Stimulated activated CD8-positive, alpha-beta memory T cell treated with anti-CD3 and anti-CD28 coated beads, Interleukin-7, amount 100 ng/mL, for 4 hours (primary cell): ENCODE measurements around the gene IL26.

Experiments
- DNase-seq, 2 donors: peaks; one replicate each; pipeline ENCODE4 v3.0.0-alpha.2; 2020; ENCODE audit warnings: low read depth in 2 of 2

Gene IL26, protein sequence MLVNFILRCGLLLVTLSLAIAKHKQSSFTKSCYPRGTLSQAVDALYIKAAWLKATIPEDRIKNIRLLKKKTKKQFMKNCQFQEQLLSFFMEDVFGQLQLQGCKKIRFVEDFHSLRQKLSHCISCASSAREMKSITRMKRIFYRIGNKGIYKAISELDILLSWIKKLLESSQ

DNA sequence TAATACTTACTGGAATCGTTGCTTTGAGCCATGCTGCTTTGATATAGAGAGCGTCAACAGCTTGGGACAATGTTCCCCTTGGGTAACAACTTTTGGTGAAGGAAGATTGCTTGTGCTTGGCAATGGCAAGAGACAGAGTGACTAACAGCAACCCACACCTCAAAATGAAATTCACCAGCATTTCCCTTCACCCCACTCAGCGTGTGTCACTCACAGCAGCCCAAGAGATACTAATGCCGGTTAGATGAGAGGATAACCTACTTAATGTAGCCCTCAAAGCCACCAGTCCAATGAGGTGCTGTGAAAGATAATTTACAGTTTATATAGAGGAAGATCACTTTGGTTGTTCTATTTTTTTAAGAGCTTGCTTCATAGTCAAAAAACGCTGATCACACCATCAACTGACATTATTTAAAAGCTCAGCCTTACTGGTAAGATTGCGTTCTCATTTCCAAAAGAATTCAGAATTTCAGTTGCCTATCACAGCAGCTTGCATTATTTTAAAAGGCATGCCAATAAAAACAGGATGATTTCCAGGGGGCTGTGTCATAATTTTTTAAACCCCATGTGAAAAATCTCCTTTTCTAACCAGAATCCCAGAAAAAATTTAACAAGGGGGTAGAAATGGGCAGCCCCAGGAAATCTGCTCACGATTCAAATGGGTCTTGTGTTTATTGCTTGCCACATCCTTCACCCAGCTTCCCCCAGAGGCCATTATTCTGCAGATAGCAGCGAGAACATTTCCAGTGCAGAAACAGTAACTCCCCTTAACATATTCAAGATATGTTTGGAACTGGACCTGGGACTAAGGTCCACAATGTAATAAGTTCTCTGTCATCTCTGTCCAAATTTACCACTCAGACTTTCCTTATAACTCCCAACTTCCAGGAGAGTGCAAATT lies at the start of gene IL26:
IL26 (minus strand) TSS at position 235 of the 901 bp plus-strand sequence; CDS start at position 181, 54 bp downstream.
- DNase-seq: no peak

DNA sequence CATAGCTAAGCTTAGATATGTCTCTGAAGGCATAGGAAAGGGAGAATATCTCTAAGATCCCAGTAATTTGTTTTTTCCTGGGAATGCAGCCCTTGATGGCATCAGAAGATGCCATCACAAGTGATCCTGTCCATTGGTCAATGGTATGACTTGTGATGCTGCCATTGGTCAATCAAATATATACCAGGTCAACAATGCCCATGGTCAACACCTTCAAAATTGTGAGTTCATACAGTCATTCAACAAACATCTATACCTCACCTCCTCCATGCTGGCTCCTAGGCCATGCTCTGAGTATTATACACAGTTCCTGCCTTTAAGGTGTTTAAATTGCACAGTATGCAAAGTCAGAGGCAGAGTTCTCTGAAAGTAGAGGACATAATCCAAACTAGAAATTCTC lies 47.1 kb upstream of the IL26 start:
- DNase-seq: no peak

DNA sequence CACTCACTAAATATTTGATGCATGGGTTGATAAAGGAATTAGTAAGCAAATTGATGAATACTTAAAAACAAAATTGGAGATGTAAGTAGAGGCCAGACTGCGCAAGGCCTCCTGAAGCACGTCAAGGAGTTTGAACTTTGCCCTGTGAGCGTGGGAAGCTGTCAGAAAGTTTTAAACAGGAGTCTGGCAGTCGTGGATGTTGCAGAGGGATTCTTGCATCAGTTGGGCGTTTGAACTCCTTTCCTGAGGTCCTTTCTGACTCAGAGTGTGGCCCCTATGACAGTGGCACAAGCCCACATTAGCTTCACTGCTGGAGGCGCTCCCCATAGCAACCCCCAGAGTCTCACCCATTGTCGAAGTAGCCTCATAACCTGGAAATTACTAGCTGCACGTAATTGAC lies 45.7 kb upstream of the IL26 start:
- no peak for DNase-seq

DNA sequence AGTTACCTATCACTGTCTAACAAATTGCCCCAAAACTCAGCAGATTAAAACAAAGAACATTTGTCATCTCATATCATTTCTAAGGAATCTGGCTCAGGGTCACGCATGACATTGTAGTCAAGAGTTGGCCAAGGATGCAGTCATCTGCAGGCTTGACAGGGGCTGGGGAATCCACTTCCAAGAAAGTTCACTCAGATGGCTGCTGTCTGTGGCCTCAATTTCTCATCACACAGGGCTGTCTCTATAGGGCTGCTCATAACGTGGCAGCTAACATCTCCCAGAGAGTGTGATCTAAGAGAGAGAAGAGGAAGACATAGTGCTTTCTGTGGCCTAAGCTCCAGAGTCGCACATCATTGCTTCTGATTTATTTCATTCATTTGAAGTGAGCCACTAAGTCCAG lies 44.7 kb upstream of the IL26 start:
- DNase-seq: no peak

DNA sequence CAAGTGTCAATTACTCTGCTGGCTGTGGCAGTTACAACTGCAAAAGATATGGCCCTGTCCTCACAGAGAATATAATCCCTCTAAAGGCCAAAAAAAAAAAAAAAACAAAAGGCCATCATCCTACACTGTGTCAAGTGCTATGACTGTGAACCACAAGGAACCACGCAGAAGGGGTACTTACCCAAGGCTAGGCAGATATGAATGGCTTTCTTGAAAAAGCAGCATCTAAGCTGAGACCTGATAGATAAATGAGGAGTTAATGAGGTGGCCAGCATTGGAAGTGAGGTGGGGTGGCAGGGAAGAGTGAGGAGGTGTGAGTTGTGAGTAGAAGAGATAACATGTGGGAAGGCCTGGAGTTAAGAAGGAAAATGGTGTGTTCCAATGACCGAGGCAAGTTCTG lies 44.2 kb upstream of the IL26 start:
- no peak for DNase-seq

DNA sequence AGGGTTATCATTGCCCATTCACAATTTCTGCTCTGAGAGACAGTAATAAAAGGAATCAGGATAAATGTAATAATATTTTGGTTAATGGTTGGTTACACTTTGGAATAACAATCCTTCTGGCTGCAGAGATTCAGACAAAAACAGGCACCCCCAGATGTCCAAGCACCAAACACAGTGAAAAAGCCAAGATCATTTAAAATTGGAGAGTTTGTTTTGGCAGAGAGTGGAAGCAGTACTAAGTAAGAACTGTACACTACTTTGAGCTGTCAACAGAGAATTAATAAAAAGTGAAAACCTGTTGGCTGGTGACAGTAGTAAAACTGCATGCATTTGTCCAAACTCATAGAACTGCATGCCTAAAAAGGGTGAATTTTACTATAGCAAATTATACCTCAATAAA lies 43.4 kb upstream of the IL26 start:
- no peak for DNase-seq

DNA sequence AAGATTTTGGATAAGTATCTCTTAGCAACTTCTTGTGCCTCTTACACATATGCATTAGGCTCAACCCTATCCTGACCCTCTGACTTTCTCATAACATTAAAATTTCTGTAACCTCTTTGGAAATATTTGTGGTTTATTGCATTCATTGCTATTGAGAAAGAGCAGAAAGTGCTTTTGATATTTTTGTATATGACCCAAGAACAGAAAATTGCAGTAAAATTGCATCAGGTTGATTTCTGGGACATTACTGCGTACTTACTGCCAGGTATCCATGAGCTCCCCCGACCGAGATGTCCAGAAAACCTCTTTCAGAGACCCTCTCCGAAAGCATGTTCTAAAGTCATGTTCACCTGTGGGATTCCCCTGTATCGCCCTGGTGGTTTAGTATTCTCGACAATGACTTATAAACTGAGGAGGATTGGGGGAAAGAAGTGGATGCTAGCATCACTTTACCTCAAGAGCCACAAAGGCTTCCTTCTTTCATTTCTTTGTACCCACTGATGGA lies 42.3 kb upstream of the IL26 start:
- no peak for DNase-seq

DNA sequence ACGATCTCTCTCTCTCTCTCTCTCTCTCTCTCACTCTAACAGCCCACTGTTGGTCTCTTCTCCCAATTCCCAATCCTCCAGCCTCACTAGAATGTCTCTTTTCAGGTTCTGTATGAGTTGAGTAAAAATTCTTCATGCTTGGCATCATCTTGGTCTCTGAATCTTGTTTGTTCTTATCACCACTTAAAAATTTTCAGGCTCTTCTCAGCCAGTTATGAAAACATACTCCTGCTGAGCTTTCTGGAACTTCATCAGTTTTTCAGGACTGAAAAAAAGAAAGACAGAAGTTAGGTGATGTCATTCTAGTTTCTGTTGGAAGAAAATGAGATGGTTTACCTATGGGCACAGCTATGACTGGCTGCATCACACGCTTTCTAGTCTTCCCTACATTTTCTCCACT lies 39.2 kb upstream of the IL26 start:
- DNase-seq: no peak

DNA sequence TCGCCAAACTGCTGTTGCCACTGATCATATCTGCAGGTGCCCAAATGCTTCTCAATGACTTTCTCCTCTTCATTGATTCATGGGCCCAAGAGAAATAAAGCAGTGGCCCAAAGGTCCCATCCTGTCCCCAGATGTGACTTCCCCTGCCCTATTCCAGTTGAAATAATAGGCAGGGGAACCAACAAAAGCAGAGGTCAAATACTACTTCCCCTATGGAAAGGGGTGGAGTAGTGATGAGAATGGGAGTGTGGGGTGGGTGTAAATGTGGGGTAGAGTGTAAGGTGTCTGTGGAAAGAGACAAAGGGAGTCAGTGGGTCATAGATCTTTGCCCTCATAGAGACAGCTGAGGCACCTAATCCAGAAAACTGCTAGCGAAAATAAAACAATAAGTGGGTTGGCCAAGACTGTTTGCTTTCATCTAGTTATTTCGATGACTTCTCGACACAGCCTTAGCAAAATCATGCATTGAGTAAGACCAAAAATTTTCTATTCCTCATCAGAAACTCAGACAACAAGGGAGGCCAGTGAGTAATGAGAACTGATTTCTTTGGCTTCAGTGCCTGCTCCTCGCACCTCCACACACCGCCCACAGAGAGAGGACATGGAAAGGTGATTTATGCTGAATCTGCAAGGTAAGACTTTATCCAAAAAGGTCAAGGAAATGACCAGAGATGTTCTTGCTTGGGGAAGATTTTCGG lies 38.7 kb upstream of the IL26 start:
- no peak for DNase-seq

DNA sequence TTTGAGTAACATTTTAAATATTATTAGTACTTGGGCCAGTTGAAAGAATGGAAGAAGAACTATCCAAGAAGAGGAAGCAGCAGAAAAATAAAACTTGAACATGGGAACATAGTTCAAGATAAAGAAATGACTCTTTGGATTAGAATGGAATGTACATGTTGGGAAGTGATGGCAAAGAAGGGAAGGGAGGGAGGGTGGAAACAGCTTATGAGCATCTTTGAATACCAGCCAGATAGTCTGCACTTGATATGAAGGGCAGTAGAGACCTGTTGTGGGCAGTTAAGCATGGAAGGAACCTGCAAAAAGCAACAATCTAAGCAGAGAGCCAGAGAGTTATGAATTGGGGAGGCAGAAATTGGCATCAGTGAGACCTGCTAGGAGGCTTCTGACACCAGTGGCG lies 37.8 kb upstream of the IL26 start:
- DNase-seq: no peak

DNA sequence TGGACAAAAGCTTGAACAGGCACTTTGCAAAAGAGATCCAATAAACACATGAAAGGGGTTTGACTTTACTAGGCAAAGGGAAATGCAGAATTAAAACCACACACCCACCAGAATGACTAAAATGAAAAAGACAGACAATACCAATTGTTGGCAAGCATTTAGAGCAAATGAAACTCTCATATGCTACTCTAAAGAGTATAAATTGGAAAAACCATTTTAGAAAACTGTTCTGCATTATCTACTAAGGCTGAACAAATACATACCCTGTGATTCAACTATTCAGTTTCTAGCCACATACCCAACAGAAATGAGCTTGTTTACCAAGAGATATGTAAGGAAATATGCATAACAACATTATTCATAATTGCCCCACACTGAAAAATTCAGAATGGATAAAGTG lies 36.3 kb upstream of the IL26 start:
- no peak for DNase-seq

DNA sequence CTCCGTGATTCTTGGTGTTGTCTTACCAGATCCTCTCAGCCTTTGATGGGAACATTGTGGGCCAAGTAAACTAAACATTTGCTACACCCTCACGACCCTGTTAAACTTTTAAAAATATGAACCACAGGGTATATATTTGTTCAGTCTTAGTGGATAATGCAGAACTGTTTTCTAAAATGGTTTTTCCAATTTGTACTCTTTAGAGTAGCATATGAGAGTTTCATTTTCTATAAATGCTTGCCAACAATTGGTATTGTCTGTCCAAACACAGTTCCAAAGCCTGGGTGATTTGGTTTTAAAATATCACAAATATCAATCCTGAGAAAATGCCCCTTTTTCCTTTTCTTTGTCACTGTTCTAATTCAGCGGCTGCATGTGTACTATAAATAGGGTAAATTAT lies 34.5 kb upstream of the IL26 start:
- DNase-seq: no peak

DNA sequence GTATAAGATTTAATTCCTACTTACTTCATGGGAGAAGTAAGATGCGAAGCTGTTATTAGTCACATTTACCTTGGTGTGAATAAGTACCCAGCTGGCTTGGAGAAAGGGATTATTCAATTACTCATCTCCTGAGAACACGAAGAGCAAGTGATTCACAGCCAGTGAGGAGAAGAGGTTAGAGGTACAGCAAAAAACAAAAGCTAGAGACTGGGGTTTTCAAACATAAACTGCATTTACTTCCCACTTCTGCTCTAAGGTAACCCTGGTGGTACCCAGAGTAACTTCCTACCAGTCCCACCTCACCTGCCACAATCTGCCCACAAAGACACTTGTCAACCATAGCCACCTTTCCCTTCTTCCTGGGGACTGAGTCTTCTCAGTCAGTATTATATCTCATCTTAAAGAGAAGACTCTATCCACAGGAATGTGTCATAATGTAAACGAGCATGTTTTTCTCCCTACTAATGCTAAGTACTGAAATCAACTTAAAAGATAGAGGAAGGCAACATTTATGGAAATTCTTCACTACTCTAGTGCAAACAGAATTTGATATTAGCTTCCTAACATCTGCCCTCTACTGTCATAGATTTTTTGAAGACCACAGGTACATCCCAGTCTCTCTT lies 33.8 kb upstream of the IL26 start:
- DNase-seq: no peak

DNA sequence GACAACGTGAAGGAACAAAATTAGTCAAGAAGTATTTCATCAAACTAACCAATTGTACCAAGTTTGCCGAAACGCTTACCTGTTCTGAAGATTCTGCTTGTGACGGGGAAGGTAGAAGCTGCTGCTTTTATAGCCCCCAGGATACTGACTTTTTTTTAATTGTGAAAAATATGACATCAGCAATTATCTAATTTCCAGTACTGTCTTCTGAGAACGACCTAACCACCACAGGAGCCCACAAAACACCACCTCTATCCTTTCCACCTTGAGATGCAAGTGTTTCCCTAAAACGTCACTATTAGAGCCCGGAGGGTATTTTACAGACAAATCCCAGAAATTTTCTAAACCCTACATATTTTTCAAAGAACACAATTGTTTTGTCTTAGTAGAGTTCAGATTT lies 27.9 kb upstream of the IL26 start, which contains the start of gene IL22:
IL22 (minus strand) TSS at position 101 of the 400 bp plus-strand sequence. CDS start 156 bp downstream, outside the sequence.
- no peak for DNase-seq

DNA sequence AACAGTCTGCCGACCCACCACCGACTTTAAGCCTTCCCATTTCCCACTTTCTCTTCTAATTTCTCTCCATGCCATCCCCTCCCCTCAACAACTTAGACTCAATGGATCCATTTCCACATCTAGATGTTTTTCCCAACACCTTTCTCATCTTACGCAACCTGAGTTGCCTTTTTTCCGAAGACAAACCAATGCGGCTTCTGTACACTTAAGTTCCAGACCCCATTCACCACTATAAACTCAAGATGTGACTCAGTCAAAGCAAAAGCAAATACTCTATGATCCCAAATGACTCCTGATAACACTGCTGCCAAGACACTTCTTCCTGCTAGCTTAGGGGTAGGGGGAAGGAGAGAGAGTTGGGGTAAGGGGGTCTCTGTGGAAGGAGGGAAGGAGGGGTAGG lies 26.5 kb upstream of the IL26 start:
- DNase-seq: no peak

DNA sequence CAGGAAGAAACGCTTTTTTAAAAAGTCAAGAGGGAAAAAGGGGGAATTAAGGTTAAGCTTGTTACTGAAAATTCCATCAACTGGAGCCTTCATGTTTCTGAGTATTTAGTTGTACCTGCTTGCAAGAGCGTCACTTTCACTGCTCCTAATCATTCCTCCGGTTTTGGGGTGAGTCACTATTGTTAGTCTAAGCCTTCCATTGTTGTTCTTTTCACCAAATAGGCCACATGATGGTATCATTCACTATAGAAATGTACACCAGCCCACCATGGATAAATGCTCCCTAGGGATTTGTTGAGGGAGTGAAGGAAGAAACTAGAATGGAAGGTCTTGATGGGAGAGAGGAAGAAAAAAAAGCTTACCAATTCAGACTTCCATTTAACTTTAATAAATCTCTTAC lies 24.8 kb upstream of the IL26 start:
- DNase-seq: no peak

DNA sequence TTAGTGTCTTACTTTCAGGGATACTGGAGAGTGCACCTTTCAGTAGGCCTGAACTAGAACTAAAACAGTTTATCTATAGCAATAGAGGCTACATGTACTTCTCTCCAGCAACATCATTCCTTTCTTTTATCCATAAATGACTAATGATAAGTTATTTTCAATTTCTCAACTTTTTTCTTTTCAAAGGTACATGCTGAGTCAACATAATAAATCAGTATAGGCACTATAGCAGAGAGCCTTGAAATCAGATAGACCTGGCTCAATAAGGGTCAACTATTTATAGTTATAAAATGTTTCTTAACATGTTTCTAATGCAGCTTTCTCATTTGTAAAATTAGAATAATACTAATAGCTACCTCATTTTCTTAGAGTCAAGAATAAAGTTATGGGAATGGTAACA lies 22.2 kb upstream of the IL26 start:
- no peak for DNase-seq

DNA sequence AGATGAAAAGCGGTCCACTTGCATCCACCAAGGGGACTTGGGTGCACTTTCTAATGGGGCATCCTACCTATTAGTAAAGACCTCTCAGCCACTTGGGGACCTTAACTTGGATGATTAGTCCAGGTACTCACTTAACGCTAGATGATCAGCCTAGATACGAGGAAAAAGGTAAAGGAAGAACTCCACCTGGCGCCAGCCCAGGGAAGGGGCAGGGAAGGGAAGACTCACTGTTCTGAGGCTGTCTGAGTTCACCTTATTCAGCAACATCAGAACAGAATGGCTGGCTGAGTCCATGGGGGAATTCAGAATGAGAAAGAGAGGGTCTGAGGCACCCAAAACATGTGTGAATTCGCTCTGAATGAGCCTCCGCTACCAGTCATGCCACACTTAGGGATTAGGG lies 20.7 kb upstream of the IL26 start:
- no peak for DNase-seq

DNA sequence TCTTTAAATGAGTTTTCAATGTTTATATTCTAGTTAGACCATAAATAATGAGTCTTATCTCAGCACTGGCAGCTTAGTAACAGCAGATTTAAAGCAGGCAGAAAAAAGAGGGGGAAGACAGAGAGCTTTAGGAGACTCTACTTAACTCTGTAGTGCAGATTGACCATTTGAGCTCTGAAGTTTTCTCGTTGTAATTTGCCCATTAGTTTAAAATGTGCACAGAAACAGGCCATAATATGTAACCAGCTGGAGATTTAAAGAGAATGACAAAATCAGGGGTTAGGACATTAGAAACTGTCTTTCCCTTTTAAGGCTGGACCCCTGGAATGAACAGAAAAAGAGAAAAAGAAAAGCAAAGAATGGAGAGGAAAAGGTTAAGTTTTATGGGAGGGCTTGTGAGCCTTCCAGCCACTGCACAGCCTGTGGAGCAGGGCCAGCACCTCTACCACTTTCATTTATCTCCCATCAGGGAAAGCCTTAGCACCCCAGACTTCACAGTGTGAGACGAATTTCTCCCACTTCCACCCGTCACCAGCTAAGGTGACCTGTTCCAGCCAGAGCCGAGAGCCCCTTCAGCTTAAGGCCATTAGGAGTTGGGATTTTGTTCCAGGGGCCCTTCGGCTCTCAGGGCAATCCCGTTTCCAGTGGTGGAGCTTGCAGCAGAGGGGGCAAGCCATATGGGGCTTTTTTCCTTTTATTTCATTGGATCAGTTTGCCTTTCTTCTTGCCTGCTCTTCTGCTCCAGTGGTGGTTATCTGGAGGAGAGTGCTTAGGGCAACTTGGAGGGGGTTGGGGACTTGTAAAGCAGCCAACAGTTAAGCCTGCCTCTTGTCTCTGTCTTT lies 19.8 kb upstream of the IL26 start:
- DNase-seq: no peak

DNA sequence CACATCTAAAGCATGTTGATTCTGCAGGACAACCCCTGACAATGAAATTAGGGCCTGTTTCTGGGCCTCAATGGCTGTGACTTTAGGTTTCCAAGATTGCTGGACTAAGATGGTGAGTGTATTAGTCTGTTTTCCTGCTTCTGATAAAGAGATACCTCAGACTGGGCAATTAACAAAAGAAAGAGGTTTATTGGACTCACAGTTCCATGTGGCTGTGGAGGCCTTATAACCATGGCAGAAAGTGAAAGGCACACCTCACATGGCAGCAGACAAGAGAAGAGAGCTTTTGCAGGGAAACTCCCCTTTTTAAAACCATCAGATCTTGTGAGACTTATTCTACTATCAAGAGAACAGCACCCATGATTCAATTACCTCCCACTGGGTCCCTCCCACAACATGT lies 17.2 kb upstream of the IL26 start:
- no peak for DNase-seq

DNA sequence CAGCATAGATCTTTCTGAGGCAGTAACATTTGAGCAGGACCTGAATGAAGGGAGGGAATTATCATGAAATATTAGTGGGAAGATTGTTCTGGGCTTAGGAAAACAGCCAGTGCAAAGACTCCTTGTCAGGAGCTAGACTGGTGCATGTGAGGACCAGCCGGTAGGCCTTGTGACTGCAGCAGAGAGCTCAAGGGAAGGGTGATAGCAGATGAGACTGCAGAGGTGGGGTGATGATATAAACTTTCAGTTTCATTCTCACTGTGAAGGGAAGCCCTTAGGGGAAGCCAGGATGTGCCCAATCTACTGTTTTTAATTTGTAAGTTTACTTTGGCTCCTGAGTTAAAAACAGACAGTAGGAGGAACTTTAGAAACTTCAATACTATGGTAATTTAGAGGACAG lies 15.4 kb upstream of the IL26 start:
- DNase-seq: peak; percentile 17 to 37
